Neural cell (in vitro differentiated cells): Measurements from ENCODE around the gene PRRX2. TPM values are rescaled to one million over a fixed set of nuclear protein-coding genes. Genes with fewer than 3 reads are reported as not detected.
"Not testable (repeated sequence)": the region's sequence is repeated elsewhere in the genome, so short reads cannot be mapped to it uniquely, and the experiment has no call there.

Source experiments
- H2AFZ ChIP-seq: fragments of 200-600, 300-800 bp; sonication (generic), shearing (Covaris generic); 2 replicates; pipeline ENCODE4 v1.6.0; 2014; ENCODE audit warnings: low read depth, mild to moderate bottlenecking, antibody characterized with exemption, low read length, moderate library complexity
- H3F3A ChIP-seq: fragments of 200-600 bp; shearing (Covaris generic); 2 replicates; pipeline ENCODE4 v1.6.1; 2016; ENCODE audit warnings: mild to moderate bottlenecking, moderate library complexity, mixed read lengths, antibody characterized with exemption, low read length; ENCODE audit not compliant: insufficient read depth, poor library complexity, severe bottlenecking
- H3K27ac ChIP-seq: fragments of 200-600, 300-800 bp; sonication (generic), shearing (Covaris generic); 2 replicates; pipeline ENCODE4 v1.5.1; 2014; ENCODE audit warnings: mild to moderate bottlenecking, low read length, moderate library complexity
- H3K27me3 ChIP-seq: fragments of 300-800, 200-600 bp; sonication (generic), shearing (Covaris generic); 2 replicates; pipeline ENCODE4 v1.6.0; 2014; ENCODE audit warnings: mild to moderate bottlenecking, low read depth, low read length, moderate library complexity; ENCODE audit not compliant: insufficient read depth
- H3K36me3 ChIP-seq: fragments of 300-800, 200-600 bp; sonication (generic), shearing (Covaris generic); 2 replicates; pipeline ENCODE4 v1.5.1; 2014; ENCODE audit warnings: mild to moderate bottlenecking, antibody characterized with exemption, low read length, moderate library complexity; ENCODE audit not compliant: insufficient read depth
- H3K4me2 ChIP-seq: fragments of 300-800, 200-600 bp; sonication (generic), shearing (Covaris generic); 2 replicates; pipeline ENCODE4 v1.6.0; 2014; ENCODE audit warnings: mild to moderate bottlenecking, low read length
- H3K4me3 ChIP-seq: fragments of 300-800, 200-600 bp; sonication (generic), shearing (Covaris generic); 2 replicates; pipeline ENCODE4 v1.5.1; 2014; ENCODE audit warnings: mild to moderate bottlenecking, low read length, moderate library complexity
- H3K79me2 ChIP-seq: fragments of 200-600 bp; shearing (Covaris generic); replicated peaks from 2 replicates; pipeline ENCODE4 v1.6.0; 2014; ENCODE audit warnings: mild to moderate bottlenecking, low read length, moderate library complexity; ENCODE audit not compliant: insufficient read depth
- H3K9ac ChIP-seq: fragments of 300-800, 200-600 bp; sonication (generic), shearing (Covaris generic); 2 replicates; pipeline ENCODE4 v1.6.1; 2016; ENCODE audit warnings: mild to moderate bottlenecking, low read length, mixed read lengths
- H3K9me2 ChIP-seq: fragments of 200-600 bp; shearing (Covaris generic); 2 replicates; pipeline ENCODE4 v1.6.1; 2016; ENCODE audit warnings: mild to moderate bottlenecking, low read length, mixed read lengths; ENCODE audit not compliant: insufficient read depth
- H3K9me3 ChIP-seq: fragments of 200-600, 300-800 bp; sonication (generic), shearing (Covaris generic); 2 replicates; pipeline ENCODE4 v1.6.1; 2016; ENCODE audit warnings: mild to moderate bottlenecking, mixed run types, low read length, moderate library complexity, mixed read lengths
- H4K20me1 ChIP-seq: fragments of 200-600 bp; shearing (Covaris generic); 2 replicates; pipeline ENCODE4 v1.6.1; 2016; ENCODE audit warnings: mild to moderate bottlenecking, mixed run types; ENCODE audit not compliant: insufficient read depth
- EP300 ChIP-seq: fragments of 450-650 bp; conservative IDR thresholded peaks from 2 replicates; pipeline ENCODE4 v1.6.1; 2014; ENCODE audit warnings: antibody characterized with exemption, mild to moderate bottlenecking, moderate library complexity; ENCODE audit not compliant: poor library complexity, severe bottlenecking
- EZH2 ChIP-seq: fragments of 200-600, 300-800 bp; shearing (Covaris generic), sonication (generic); IDR thresholded peaks from 2 replicates; pipeline ENCODE4 v1.6.1; 2014; ENCODE audit warnings: antibody characterized with exemption, low read length, borderline replicate concordance, mild to moderate bottlenecking; ENCODE audit not compliant: insufficient read depth, poor library complexity, severe bottlenecking
- MXI1 ChIP-seq: fragments of 450-650 bp; conservative IDR thresholded peaks from 2 replicates; pipeline ENCODE4 v1.6.1; 2014; ENCODE audit warnings: antibody characterized with exemption, mild to moderate bottlenecking; ENCODE audit not compliant: poor library complexity, severe bottlenecking
- POLR2AphosphoS5 ChIP-seq: IDR thresholded peaks from 2 replicates; pipeline ENCODE4 v1.6.1; 2012
- RAD21 ChIP-seq: fragments of 450-650 bp; conservative IDR thresholded peaks from 2 replicates; pipeline ENCODE4 v1.6.1; 2014; ENCODE audit warnings: antibody characterized with exemption, mild to moderate bottlenecking, moderate library complexity
- SMC3 ChIP-seq: fragments of 450-650 bp; conservative IDR thresholded peaks from 2 replicates; pipeline ENCODE4 v1.6.1; 2014; ENCODE audit warnings: antibody characterized with exemption, mild to moderate bottlenecking, moderate library complexity; ENCODE audit not compliant: poor library complexity
- TAF1 ChIP-seq: IDR thresholded peaks from 2 replicates; pipeline ENCODE4 v1.6.1; 2012; ENCODE audit warnings: low read depth
- polyA plus RNA-seq: library from polyadenylated mRNA; depleted of rRNA; stranded (reverse); fragments of >200 nt; gene quantifications from 2 replicates; pipeline ENCODE4 v1.2.3, GENCODE V29; 2014
- TF ChIP-seq, protein P1 (sequence below): fragments of 450-650 bp; IDR thresholded peaks from 2 replicates; pipeline ENCODE4 v1.5.1; 2014; ENCODE audit warnings: antibody characterized with exemption, mild to moderate bottlenecking, moderate library complexity; ENCODE audit not compliant: poor library complexity, severe bottlenecking
- TF ChIP-seq, protein P2 (sequence below): IDR thresholded peaks from 2 replicates; pipeline ENCODE4 v1.6.1; 2012; ENCODE audit warnings: borderline replicate concordance

The PRRX2 gene
- polyA plus RNA-seq, 1 donor from 2014 or later, result not detected

DNA sequence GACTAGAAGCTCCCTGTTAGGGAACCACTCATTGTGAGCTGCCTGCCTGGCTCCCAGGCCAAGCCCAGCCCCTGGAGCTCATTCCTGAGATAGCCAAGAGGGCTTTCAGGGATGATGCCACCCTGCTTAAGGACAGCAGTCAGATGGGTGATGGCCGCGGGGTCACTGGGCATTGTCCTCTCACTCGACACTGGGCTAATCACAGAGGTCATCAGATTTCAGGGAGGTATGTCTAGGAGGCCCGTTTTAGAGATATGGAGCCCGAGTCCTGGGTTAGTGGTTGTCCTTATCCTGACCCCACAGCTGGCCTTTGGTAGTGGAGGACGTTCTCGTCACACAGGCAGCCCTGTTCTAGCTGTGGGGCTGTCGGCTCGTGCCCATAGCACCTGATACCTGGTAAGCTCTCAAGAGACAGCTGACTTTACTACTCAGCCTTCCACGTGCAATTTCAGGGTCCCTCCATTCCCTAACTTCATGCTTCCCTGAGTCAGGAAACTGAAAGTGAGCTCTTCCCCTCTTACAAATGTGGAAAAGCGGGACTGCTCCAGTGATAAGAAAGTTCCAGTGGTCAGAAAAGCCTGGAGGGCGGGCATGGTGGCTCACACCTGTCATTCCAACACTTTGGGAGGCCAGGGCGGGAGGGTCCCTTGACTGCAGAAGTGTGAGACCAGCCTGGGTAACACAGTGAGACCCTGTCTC lies 94.5 kb downstream of the PRRX2 start:
- no peaks in the 10 kb centered on the region for H4K20me1 ChIP-seq
- no peak overlapping the region for H3K9ac ChIP-seq
- no peak overlapping the region for H3K4me3 ChIP-seq
- H3K79me2 ChIP-seq, result no peaks in the 10 kb centered on the region
- H3F3A ChIP-seq, result no peaks in the 10 kb centered on the region
- TF ChIP-seq EP300, result no peak
- no peak for TF ChIP-seq SMC3
- TF ChIP-seq TAF1, result no peak
- TF ChIP-seq EZH2, result no peak
- TF ChIP-seq MXI1, result no peak
- TF ChIP-seq, protein P1, sequence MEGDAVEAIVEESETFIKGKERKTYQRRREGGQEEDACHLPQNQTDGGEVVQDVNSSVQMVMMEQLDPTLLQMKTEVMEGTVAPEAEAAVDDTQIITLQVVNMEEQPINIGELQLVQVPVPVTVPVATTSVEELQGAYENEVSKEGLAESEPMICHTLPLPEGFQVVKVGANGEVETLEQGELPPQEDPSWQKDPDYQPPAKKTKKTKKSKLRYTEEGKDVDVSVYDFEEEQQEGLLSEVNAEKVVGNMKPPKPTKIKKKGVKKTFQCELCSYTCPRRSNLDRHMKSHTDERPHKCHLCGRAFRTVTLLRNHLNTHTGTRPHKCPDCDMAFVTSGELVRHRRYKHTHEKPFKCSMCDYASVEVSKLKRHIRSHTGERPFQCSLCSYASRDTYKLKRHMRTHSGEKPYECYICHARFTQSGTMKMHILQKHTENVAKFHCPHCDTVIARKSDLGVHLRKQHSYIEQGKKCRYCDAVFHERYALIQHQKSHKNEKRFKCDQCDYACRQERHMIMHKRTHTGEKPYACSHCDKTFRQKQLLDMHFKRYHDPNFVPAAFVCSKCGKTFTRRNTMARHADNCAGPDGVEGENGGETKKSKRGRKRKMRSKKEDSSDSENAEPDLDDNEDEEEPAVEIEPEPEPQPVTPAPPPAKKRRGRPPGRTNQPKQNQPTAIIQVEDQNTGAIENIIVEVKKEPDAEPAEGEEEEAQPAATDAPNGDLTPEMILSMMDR, result no peak
- no peak for TF ChIP-seq POLR2AphosphoS5
- TF ChIP-seq, protein P2, sequence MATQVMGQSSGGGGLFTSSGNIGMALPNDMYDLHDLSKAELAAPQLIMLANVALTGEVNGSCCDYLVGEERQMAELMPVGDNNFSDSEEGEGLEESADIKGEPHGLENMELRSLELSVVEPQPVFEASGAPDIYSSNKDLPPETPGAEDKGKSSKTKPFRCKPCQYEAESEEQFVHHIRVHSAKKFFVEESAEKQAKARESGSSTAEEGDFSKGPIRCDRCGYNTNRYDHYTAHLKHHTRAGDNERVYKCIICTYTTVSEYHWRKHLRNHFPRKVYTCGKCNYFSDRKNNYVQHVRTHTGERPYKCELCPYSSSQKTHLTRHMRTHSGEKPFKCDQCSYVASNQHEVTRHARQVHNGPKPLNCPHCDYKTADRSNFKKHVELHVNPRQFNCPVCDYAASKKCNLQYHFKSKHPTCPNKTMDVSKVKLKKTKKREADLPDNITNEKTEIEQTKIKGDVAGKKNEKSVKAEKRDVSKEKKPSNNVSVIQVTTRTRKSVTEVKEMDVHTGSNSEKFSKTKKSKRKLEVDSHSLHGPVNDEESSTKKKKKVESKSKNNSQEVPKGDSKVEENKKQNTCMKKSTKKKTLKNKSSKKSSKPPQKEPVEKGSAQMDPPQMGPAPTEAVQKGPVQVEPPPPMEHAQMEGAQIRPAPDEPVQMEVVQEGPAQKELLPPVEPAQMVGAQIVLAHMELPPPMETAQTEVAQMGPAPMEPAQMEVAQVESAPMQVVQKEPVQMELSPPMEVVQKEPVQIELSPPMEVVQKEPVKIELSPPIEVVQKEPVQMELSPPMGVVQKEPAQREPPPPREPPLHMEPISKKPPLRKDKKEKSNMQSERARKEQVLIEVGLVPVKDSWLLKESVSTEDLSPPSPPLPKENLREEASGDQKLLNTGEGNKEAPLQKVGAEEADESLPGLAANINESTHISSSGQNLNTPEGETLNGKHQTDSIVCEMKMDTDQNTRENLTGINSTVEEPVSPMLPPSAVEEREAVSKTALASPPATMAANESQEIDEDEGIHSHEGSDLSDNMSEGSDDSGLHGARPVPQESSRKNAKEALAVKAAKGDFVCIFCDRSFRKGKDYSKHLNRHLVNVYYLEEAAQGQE, result no peak
- no peak for TF ChIP-seq RAD21
- H3K27ac ChIP-seq, result no peak overlapping the region
- H3K9me2 ChIP-seq, result no peaks in the 10 kb centered on the region
- H3K36me3 ChIP-seq, result no peaks in the 10 kb centered on the region
- no peaks in the 10 kb centered on the region for H3K27me3 ChIP-seq
- no peaks in the 10 kb centered on the region for H3K9me3 ChIP-seq
- H3K4me2 ChIP-seq, result no peak overlapping the region
- no peak overlapping the region for H2AFZ ChIP-seq

DNA sequence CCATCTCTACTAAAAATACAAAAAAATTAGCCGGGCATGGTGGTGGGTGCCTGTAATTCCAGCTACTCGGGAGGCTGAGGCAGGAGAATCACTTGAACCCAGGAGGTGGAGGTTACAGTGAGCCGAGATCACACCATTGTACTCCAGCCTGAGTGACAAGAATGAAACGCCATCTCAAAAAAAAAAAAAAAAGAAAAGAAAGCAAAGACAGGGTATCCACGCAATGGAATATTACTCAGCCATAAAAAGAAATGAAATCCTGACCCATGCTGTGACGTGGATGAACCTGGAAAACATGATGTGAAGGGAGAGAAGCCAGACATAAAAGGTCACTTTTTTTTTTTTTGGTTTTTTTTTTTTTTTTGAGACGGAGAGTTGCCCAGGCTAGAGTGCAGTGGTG lies 95.3 kb downstream of the PRRX2 start:
- H3F3A ChIP-seq, H3K4me3 ChIP-seq, H3K27ac ChIP-seq, H3K9ac ChIP-seq, H3K79me2 ChIP-seq, H3K9me3 ChIP-seq, H2AFZ ChIP-seq, H3K36me3 ChIP-seq, H3K4me2 ChIP-seq, H3K27me3 ChIP-seq, H3K9me2 ChIP-seq, H4K20me1 ChIP-seq: not testable (repeated sequence)
